Hair follicle dermal papilla cell (primary cell): ENCODE measurements around the gene SLC7A11. TPM values are rescaled to one million over a fixed set of nuclear protein-coding genes. Genes with fewer than 3 reads are reported as not detected.

Experiments
- total RNA-seq: library from RNA; depleted of rRNA; stranded (reverse); fragments of >200 nt; gene quantifications from 2 replicates; pipeline ENCODE4 v1.2.3, GENCODE V29; 2012

Gene SLC7A11
- total RNA-seq, result 43.5 and 67.0 TPM in 2 replicates

DNA sequence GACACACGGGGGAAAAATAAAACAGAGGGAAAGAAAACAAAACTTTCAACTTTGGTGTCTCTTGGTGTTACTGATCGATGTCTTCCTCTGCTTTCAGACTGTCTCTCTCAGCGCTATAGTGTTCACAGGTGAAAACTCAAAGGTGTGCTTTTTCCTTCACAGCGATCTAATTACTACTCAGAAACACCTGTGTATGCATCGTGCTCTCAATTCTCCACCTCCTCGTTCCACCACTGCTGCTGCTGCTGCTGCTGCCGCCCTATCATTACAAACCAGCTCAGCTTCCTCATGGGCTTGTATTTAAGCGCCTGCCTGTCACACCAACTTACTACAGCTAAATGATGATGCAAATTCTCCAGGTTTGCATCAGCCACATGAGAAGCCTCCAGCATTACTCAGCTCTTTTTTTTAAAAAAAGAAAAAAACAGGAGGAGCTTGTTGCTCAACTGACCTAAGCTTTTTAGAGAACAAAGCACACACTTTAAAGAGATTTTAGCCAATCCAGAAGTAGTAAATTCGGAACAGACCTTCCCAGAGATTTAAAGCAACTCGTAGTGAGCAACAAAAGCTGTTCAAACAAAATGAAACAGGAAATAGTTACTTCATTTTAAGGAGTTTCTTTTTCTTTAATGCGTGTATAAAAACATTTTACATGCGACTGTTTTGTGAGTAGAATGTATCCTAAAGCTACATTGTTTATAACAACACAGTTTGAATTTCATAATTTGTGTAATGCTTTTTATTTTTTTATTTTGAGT lies at the start of gene SLC7A11:
TSS of gene SLC7A11 (minus strand) at position 274 of the 758 bp plus-strand sequence. CDS start 280 bp downstream, outside the sequence.

